ENCODE measurements around the gene EPHB2. TPM values are rescaled to one million over a fixed set of nuclear protein-coding genes. Genes with fewer than 3 reads are reported as not detected.

Gene EPHB2
- total and polyA plus RNA-seq, 2 experiments from 2014 or later, result 1.0 to 5.1 TPM

GRCh38 chr1:22677931-22678896 is 32.4 kb upstream of the EPHB2 start:
- Histone ChIP-seq H3K4me2 (ENCODE audit: unreplicated experiment) (no peak overlapping the region), H3K4me3 (no peak overlapping the region), H3F3A (ENCODE audit: insufficient read depth) (peaks cover 4% of the 10 kb centered on the region; the same call in 1 of the 2 replicates), H3K9me3 (ENCODE audit: low read depth) (no peaks in the 10 kb centered on the region), H3K27me3 (replicated peaks; ENCODE audit: insufficient read depth) (peaks cover 6% of the 10 kb centered on the region; the same call in 1 of the 2 replicates), H4K20me1 (ENCODE audit: insufficient read depth) (no peaks in the 10 kb centered on the region), H2AFZ (no peak overlapping the region), H3K9me2 (ENCODE audit: insufficient read depth) (no peaks in the 10 kb centered on the region), H3K36me3 (ENCODE audit: low read depth) (no peaks in the 10 kb centered on the region), H3K9ac (no peak overlapping the region), H3K4me1 (ENCODE audit: insufficient read depth) (no peaks in the 10 kb centered on the region), H3K79me2 (ENCODE audit: insufficient read depth) (no peaks in the 10 kb centered on the region), H3K27ac (no peak overlapping the region)
- TF ChIP-seq EZH2phosphoT487 (IDR thresholded peaks at IDR 0.05; ENCODE audit: insufficient read depth, low read depth), result no peak
- TF ChIP-seq EZH2 (IDR thresholded peaks at IDR 0.05; ENCODE audit: insufficient read depth, poor library complexity, severe bottlenecking), result no peak
- 78 to 81% methylated on average over 7 to 13 of the region's 13 CpGs for WGBS, 2 experiments (ENCODE audit: low coverage in 1 of 2, low lambda C conversion rate in 2 of 2, missing lambda C conversion rate in 2 of 2)
- DNase-seq, result no peak
- in situ Hi-C loops (cut with MboI), result no loop called here

- no peak overlapping the region for H2AFZ ChIP-seq
- H3K4me3 ChIP-seq, result no peak overlapping the region
- H3K4me1 ChIP-seq (ENCODE audit: insufficient read depth), result peaks cover 6% of the 10 kb centered on the region
- in situ Hi-C loops (cut with MboI), result no loop called here
- H3K27me3 ChIP-seq (replicated peaks; ENCODE audit: insufficient read depth), result no peaks in the 10 kb centered on the region; the same call in 1 of the 2 replicates
- no peak overlapping the region for H3K9ac ChIP-seq
- H3K9me3 ChIP-seq (ENCODE audit: low read depth), result no peaks in the 10 kb centered on the region
- H3F3A ChIP-seq (ENCODE audit: insufficient read depth), result peaks cover 4% of the 10 kb centered on the region; the same call in 1 of the 2 replicates
- no peak for TF ChIP-seq EZH2phosphoT487 (IDR thresholded peaks at IDR 0.05; ENCODE audit: insufficient read depth, low read depth)
- no peak for TF ChIP-seq EZH2 (IDR thresholded peaks at IDR 0.05; ENCODE audit: insufficient read depth, poor library complexity, severe bottlenecking)
- no peaks in the 10 kb centered on the region for H3K79me2 ChIP-seq (ENCODE audit: insufficient read depth)
- no peak for DNase-seq
- H3K4me2 ChIP-seq (ENCODE audit: unreplicated experiment), result no peak overlapping the region
- no peak overlapping the region for H3K27ac ChIP-seq
- no peaks in the 10 kb centered on the region for H3K36me3 ChIP-seq (ENCODE audit: low read depth)
- H3K9me2 ChIP-seq (ENCODE audit: insufficient read depth), result no peaks in the 10 kb centered on the region
- 60 to 67% methylated on average over 9 of the region's 9 CpGs for WGBS, 2 experiments (ENCODE audit: low coverage in 1 of 2, low lambda C conversion rate in 2 of 2, missing lambda C conversion rate in 2 of 2)
- H4K20me1 ChIP-seq (ENCODE audit: insufficient read depth), result no peaks in the 10 kb centered on the region
These were observed 29.9 kb upstream of the EPHB2 start for GRCh38 chr1:22680726-22681125.

- H3K4me1 ChIP-seq (ENCODE audit: insufficient read depth), result peaks cover 10% of the 10 kb centered on the region
- no peak overlapping the region for H2AFZ ChIP-seq
- no peak overlapping the region for H3K9ac ChIP-seq
- no peak overlapping the region for H3K4me3 ChIP-seq
- H3K27ac ChIP-seq, result no peak overlapping the region
- in situ Hi-C loops (cut with MboI), result no loop called here
- TF ChIP-seq EZH2 (IDR thresholded peaks at IDR 0.05; ENCODE audit: insufficient read depth, poor library complexity, severe bottlenecking) (no peak), EZH2phosphoT487 (IDR thresholded peaks at IDR 0.05; ENCODE audit: insufficient read depth, low read depth) (no peak)
- no peaks in the 10 kb centered on the region for H3K36me3 ChIP-seq (ENCODE audit: low read depth)
- H3K9me2 ChIP-seq (ENCODE audit: insufficient read depth), result no peaks in the 10 kb centered on the region
- no peaks in the 10 kb centered on the region; the same call in 1 of the 2 replicates for H3K27me3 ChIP-seq (replicated peaks; ENCODE audit: insufficient read depth)
- 29 to 32% methylated on average over 15 of the region's 15 CpGs for WGBS, 2 experiments (ENCODE audit: low coverage in 1 of 2, low lambda C conversion rate in 2 of 2, missing lambda C conversion rate in 2 of 2)
- H3K4me2 ChIP-seq (ENCODE audit: unreplicated experiment), result no peak overlapping the region
- H3F3A ChIP-seq (ENCODE audit: insufficient read depth), result peaks cover 4% of the 10 kb centered on the region; the same call in 1 of the 2 replicates
- no peaks in the 10 kb centered on the region for H4K20me1 ChIP-seq (ENCODE audit: insufficient read depth)
- DNase-seq, result no peak
- H3K79me2 ChIP-seq (ENCODE audit: insufficient read depth), result no peaks in the 10 kb centered on the region
- no peaks in the 10 kb centered on the region for H3K9me3 ChIP-seq (ENCODE audit: low read depth)
These were observed 28.9 kb upstream of the EPHB2 start for GRCh38 chr1:22681556-22682276.

GRCh38 chr1:22683547-22683946 is 27.1 kb upstream of the EPHB2 start:
- TF ChIP-seq EZH2phosphoT487 (IDR thresholded peaks at IDR 0.05; ENCODE audit: insufficient read depth, low read depth) (no peak), EZH2 (IDR thresholded peaks at IDR 0.05; ENCODE audit: insufficient read depth, poor library complexity, severe bottlenecking) (no peak)
- DNase-seq, result no peak
- WGBS, 2 experiments (ENCODE audit: low coverage in 1 of 2, low lambda C conversion rate in 2 of 2, missing lambda C conversion rate in 2 of 2), result 80 to 94% methylated on average over 1 of the region's 1 CpG
- H3K79me2 ChIP-seq (ENCODE audit: insufficient read depth), result no peaks in the 10 kb centered on the region
- no peak overlapping the region for H3K27ac ChIP-seq
- H3K27me3 ChIP-seq (replicated peaks; ENCODE audit: insufficient read depth), result no peaks in the 10 kb centered on the region; the same call in 1 of the 2 replicates
- in situ Hi-C loops (cut with MboI), result no loop called here
- H3K4me3 ChIP-seq, result no peak overlapping the region
- H3K9ac ChIP-seq, result no peak overlapping the region
- no peaks in the 10 kb centered on the region for H4K20me1 ChIP-seq (ENCODE audit: insufficient read depth)
- no peaks in the 10 kb centered on the region for H3K36me3 ChIP-seq (ENCODE audit: low read depth)
- no peak overlapping the region for H2AFZ ChIP-seq
- H3F3A ChIP-seq (ENCODE audit: insufficient read depth), result peaks cover 4% of the 10 kb centered on the region; the same call in 1 of the 2 replicates
- no peaks in the 10 kb centered on the region for H3K9me2 ChIP-seq (ENCODE audit: insufficient read depth)
- no peaks in the 10 kb centered on the region for H3K9me3 ChIP-seq (ENCODE audit: low read depth)
- peaks cover 10% of the 10 kb centered on the region for H3K4me1 ChIP-seq (ENCODE audit: insufficient read depth)
- no peak overlapping the region for H3K4me2 ChIP-seq (ENCODE audit: unreplicated experiment)

Measured in GM23248 (cell line).